VCaP (cell line): ENCODE results near the gene RGS10.

ENCODE experiments used
- H3K27ac ChIP-seq: fragments of 450-650 bp; 2 replicates; pipeline ENCODE4 v1.5.1; 2017
- TF ChIP-seq, protein P1 (sequence below): fragments of 450-650 bp; conservative IDR thresholded peaks from 2 replicates; pipeline ENCODE4 v1.5.1; 2017; ENCODE audit warnings: mild to moderate bottlenecking, moderate library complexity

RGS10 gene

DNA sequence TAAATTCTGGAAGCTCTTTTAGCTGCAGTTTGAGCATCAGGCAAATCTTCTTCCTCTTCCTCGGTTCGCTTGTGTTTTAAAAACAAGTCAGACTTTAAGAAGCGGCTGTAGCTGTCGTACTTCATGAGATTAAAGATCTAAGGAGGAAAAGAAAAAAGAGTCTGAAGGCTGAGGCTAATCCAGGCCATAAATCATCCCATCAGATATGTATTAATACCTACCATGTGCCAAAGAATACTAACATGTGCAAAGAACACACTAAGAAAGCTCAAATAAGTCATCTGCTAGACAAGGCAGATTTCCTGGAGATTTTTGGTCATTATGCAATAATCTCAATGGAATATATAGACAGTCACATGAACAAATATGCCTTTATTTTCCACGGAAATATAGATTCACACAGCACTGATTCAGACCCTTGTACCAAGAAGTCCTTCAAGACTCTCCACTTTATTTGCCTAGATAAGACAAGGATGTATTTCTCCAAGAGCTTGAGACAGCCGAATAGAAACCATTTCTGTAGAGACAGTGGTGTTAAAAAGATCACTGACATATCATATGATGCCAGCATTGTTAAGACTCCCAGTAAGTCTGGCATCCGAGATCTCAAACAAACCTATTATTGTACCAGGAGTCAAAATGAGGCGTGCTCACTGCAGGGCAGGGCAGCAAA is 42.3 kb downstream of the RGS10 start:
- no peak overlapping the region for H3K27ac ChIP-seq
- TF ChIP-seq, protein P1, sequence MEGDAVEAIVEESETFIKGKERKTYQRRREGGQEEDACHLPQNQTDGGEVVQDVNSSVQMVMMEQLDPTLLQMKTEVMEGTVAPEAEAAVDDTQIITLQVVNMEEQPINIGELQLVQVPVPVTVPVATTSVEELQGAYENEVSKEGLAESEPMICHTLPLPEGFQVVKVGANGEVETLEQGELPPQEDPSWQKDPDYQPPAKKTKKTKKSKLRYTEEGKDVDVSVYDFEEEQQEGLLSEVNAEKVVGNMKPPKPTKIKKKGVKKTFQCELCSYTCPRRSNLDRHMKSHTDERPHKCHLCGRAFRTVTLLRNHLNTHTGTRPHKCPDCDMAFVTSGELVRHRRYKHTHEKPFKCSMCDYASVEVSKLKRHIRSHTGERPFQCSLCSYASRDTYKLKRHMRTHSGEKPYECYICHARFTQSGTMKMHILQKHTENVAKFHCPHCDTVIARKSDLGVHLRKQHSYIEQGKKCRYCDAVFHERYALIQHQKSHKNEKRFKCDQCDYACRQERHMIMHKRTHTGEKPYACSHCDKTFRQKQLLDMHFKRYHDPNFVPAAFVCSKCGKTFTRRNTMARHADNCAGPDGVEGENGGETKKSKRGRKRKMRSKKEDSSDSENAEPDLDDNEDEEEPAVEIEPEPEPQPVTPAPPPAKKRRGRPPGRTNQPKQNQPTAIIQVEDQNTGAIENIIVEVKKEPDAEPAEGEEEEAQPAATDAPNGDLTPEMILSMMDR = no peak

DNA sequence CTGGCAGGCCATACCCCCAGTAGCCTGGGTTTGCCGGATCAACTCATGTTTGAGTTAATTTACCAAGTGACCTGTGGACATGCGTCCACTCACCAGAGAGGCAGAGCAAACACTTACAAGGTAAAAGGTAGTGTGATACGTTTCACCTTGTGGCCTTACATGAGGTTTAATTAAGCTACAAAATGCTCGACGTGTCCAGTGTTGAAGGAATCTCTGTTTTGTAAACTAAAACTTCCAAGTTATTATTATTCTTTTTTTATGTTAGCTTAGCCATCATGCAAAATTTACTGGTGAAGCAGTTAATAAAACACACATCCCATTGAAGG is 42.9 kb downstream of the RGS10 start:
- TF ChIP-seq, protein P1 = no peak
- no peak overlapping the region; the same call in 1 of the 2 replicates for H3K27ac ChIP-seq

DNA sequence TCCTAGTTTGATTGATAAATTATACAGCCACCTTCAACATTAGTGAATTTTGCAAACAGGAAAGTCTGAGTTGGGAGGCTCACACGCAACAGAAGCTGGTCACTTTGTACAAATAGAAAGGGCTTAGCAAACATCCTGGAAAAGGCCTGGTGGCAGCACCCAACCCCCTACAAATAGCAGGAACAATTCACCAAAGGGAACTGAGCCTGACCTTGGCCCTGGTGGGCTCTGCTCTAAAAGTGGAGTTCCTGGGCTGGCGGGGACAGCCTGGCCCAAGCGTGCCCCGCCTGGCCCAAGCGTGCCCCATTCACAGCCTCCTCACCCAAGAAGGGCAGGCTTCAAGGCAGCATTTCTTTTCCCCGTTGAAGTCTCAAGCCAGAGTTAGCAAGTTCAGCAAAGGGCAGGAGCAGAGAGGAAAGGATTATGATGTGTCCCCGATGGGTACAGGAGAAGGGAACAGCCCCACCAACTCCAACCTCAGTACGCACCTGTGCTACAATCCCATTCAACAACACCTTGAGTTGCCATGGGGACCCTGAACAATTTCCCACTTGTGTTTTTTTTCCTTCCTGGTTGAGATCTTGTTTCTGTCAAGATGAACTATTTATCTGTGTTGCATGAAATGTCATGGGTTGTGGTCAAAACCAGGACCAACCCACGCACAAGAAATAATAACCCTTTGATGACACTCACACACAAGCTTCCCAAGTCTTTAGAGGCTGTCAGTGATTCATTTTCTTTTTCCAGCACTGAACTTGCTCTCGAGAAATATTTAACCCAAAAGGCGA is 43.4 kb downstream of the RGS10 start:
- peak overlapping the region; percentile 33 for H3K27ac ChIP-seq
- TF ChIP-seq, protein P1 = no peak

DNA sequence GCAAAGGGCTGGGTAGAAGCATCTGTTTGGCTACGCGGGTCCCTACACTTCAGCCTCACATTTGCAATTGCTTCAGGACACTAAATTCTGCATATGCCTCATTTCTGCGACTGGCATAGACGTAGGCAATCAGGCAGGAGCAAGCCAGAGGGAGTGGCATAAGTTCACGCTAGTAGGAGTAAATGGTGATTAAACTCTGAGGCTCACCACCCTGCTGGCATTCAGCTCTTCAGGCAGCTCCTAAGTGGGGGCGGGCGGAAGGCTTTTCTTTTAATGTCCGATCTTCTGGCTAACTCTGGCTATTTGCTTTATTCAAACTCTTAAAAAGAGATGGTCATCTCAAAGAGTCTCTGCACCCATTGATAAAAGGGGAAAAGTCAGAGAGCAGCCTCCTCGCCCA is 45.3 kb downstream of the RGS10 start:
- TF ChIP-seq, protein P1 = no peak

DNA sequence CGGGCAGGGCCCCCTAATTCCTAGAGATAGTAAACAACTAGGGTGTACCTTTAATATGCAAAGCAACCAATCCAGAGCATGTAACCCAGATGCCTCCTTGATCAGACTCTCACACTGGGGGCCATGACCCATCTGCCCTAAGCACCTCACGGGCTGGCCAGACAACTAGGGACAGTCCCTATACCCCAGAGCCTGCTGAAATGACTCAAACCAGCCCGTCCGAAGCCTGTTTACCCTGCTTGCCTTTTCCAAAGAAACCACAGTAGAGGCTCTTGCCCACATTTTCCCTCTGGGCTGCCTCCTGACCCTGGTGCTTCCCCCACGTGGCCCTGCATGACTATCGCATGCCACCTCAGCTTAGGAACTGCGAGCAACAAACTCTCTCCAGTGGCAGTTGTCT is 46.2 kb downstream of the RGS10 start:
- peak overlapping the region; percentile 84 for H3K27ac ChIP-seq
- TF ChIP-seq, protein P1 = no peak

More for the DNA sequence above, 45.3 kb downstream of the RGS10 start:
- H3K27ac ChIP-seq = peak overlapping the region; percentile 84; the same call in 1 of the 2 replicates

DNA sequence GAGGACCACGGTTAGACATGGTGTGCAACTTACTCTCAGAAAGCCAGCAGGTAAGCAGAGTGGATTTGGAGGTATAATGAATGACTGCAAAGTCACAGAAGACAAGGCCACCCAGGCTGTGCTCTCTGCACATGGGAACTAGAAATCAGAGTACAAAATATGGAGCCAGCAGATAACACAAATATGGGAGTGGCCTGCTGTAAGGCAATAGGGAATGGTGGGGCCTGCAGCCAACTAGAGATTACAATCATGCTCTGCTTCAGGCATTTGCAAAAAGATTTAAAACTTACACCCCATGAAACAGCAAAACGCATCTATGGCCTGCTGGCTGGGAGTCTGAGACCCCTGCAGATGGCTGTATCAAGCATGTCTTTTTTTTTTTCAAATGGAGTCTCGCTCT is 47.0 kb downstream of the RGS10 start:
- TF ChIP-seq, protein P1 = no peak
- peak overlapping the region; percentile 84 for H3K27ac ChIP-seq

DNA sequence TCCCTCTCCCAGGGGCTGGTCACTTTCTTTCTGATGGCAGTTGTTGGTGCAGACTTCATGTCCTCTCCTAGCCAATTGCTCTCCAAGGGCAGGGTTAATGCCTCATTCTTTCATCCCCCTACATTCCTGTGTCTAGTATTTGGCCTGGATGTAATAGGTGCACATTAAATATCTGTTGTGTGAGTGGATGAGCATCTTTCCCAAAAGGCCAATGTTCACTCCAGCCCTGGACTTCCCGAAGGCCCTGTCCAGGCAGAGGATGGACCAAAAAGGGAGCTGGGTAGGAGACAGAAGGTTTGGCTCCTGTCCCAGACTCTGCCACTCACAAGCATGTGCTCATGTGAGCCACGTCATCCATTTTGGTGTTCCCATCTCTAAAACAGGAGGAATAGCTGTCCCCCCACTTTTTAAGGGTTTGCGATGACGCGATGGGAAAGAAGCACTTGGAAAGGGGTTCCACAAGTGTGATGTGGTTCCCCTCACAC is 47.5 kb downstream of the RGS10 start:
- TF ChIP-seq, protein P1 = no peak
- H3K27ac ChIP-seq = peak overlapping the region; percentile 84
